ENCODE data around the gene DAP3.
A peak's percentile ranks its signal among the peaks of the same experiment; 100 is the strongest.
"Not testable (repeated sequence)": the region's sequence is repeated elsewhere in the genome, so short reads cannot be mapped to it uniquely, and the experiment has no call there.

DAP3 gene

GRCh38 chr1:155719703-155720102 lies 30.8 kb downstream of the DAP3 start:
- DNase-seq, result no peak

- DNase-seq, result no peak
These were observed 36.3 kb downstream of the DAP3 start for GRCh38 chr1:155725142-155725541.

- DNase-seq, result peak; percentile 41
These were observed 40.4 kb downstream of the DAP3 start for GRCh38 chr1:155729031-155729898.

GRCh38 chr1:155740995-155741394 lies 52.1 kb downstream of the DAP3 start:
- no peak for DNase-seq

GRCh38 chr1:155741908-155742307 lies 53.0 kb downstream of the DAP3 start:
- DNase-seq, result no peak

GRCh38 chr1:155744711-155745283 lies 55.9 kb downstream of the DAP3 start:
- DNase-seq, result no peak

- DNase-seq, result peak; percentile 96
These were observed 56.7 kb downstream of the DAP3 start for GRCh38 chr1:155745284-155746228.

GRCh38 chr1:155747586-155747985 lies 58.7 kb downstream of the DAP3 start:
- DNase-seq, result not testable (repeated sequence)

- not testable (repeated sequence) for DNase-seq
These were observed 59.2 kb downstream of the DAP3 start for GRCh38 chr1:155748141-155748540.

GRCh38 chr1:155759017-155759416 lies 70.1 kb downstream of the DAP3 start:
- not testable (repeated sequence) for DNase-seq

GRCh38 chr1:155759966-155760630 lies 71.2 kb downstream of the DAP3 start:
- no peak for DNase-seq

- no peak for DNase-seq
These were observed 72.0 kb downstream of the DAP3 start for GRCh38 chr1:155760751-155761475.

GRCh38 chr1:155761736-155762405 lies 73.0 kb downstream of the DAP3 start:
- no peak for DNase-seq

GRCh38 chr1:155763090-155763815 lies 74.4 kb downstream of the DAP3 start:
- not testable (repeated sequence) for DNase-seq

GRCh38 chr1:155763989-155764388 lies 75.1 kb downstream of the DAP3 start:
- not testable (repeated sequence) for DNase-seq

- not testable (repeated sequence) for DNase-seq
These were observed 78.6 kb downstream of the DAP3 start for GRCh38 chr1:155767399-155767989.

- no peak for DNase-seq
These were observed 80.4 kb downstream of the DAP3 start for GRCh38 chr1:155769257-155769656.

- no peak for DNase-seq
These were observed 84.3 kb downstream of the DAP3 start for GRCh38 chr1:155773221-155773620.

- no peak for DNase-seq
These were observed 87.5 kb downstream of the DAP3 start for GRCh38 chr1:155776414-155776813.

GRCh38 chr1:155777582-155777981 lies 88.7 kb downstream of the DAP3 start:
- no peak for DNase-seq
